C4-2B (cell line): Measurements from ENCODE around the gene SMIM43.

Experiments used
- ZFX ChIP-seq: fragments of 450-650 bp; IDR thresholded peaks from 2 replicates; pipeline ENCODE4 v1.6.1; 2017
- TF ChIP-seq, protein P1 (sequence below): fragments of 450-650 bp; conservative IDR thresholded peaks from 2 replicates; pipeline ENCODE4 v1.5.1; 2017; ENCODE audit warnings: mild to moderate bottlenecking

DNA sequence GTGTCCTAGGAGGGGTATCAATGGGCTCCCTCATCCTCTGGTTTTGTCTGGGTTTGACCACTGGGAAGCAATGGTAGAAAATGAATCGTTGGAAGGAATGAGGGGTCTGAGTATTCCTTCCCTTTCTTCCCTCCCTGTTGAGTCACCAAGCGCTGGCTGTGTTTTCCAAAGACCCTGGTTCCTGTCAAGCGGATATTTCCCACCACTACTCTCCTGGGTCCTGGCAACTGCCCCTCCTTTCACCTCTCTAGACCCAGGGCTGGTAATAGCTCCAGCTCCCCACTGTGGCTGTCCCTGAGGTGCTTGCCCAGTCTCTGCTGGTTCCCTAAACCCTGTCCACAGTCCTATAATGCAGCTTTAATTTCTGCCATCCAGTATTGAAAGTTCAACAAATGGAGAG is 22.2 kb downstream of the SMIM43 start:
- TF ChIP-seq, protein P1, sequence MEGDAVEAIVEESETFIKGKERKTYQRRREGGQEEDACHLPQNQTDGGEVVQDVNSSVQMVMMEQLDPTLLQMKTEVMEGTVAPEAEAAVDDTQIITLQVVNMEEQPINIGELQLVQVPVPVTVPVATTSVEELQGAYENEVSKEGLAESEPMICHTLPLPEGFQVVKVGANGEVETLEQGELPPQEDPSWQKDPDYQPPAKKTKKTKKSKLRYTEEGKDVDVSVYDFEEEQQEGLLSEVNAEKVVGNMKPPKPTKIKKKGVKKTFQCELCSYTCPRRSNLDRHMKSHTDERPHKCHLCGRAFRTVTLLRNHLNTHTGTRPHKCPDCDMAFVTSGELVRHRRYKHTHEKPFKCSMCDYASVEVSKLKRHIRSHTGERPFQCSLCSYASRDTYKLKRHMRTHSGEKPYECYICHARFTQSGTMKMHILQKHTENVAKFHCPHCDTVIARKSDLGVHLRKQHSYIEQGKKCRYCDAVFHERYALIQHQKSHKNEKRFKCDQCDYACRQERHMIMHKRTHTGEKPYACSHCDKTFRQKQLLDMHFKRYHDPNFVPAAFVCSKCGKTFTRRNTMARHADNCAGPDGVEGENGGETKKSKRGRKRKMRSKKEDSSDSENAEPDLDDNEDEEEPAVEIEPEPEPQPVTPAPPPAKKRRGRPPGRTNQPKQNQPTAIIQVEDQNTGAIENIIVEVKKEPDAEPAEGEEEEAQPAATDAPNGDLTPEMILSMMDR = no peak
- no peak for TF ChIP-seq ZFX
